Skeletal muscle tissue (tissue), 4 donors: ENCODE results near the gene NRXN3. TPM values are rescaled to one million over a fixed set of nuclear protein-coding genes. Genes with fewer than 3 reads are reported as not detected.

Experiments used
- H3K27ac ChIP-seq: one replicate; pipeline ENCODE4 v1.7.0; 2013; ENCODE audit warnings: mild to moderate bottlenecking, low read depth, low read length, inconsistent platforms
- H3K27me3 ChIP-seq, 3 donors: one replicate each; pipeline ENCODE4 v1.7.0; 2013; ENCODE audit warnings: low read length in 3 of 3; ENCODE audit not compliant: control insufficient read depth in 3 of 3, insufficient read depth in 3 of 3
- H3K36me3 ChIP-seq, 3 donors: one replicate each; pipeline ENCODE4 v1.7.0; 2013; ENCODE audit warnings: low read length in 3 of 3; ENCODE audit not compliant: control insufficient read depth in 3 of 3, insufficient read depth in 3 of 3
- H3K4me1 ChIP-seq, 3 donors: one replicate each; pipeline ENCODE4 v1.7.0; 2013; ENCODE audit warnings: low read length in 3 of 3, mild to moderate bottlenecking in 3 of 3; ENCODE audit not compliant: control insufficient read depth in 3 of 3, insufficient read depth in 3 of 3
- H3K4me3 ChIP-seq, 3 donors: one replicate each; pipeline ENCODE4 v1.7.0; 2013; ENCODE audit warnings: low read length in 3 of 3
- H3K9ac ChIP-seq, 3 donors: one replicate each; pipeline ENCODE4 v1.7.0; 2013; ENCODE audit warnings: low read length in 3 of 3, mild to moderate bottlenecking in 3 of 3, moderate library complexity in 2 of 3, low read depth in 1 of 3
- H3K9me3 ChIP-seq, 3 donors: one replicate each; pipeline ENCODE4 v1.7.0; 2013; ENCODE audit warnings: low read length in 3 of 3; ENCODE audit not compliant: control insufficient read depth in 3 of 3
- total RNA-seq: library from RNA; depleted of rRNA; stranded (reverse); fragments of >200 nt; gene quantifications from one replicate; pipeline ENCODE4 v1.2.3, GENCODE V29; 2014
- donor health status: Osteomylitis.

NRXN3 gene
- total RNA-seq, 1 donor from 2014 or later, result 0.52 TPM

- Histone ChIP-seq H3K9ac (no peak overlapping the region), H3K27me3 (peaks cover 0 to 2% (median 0%) of the 10 kb centered on the region in 3 donors), H3K4me1 (no peaks in the 10 kb centered on the region), H3K27ac (no peak overlapping the region), H3K4me3 (no peak overlapping the region), H3K36me3 (no peaks in the 10 kb centered on the region), H3K9me3 (no peaks in the 10 kb centered on the region)
Measured at GRCh38 chr14:79878229-79878628, 1708.1 kb downstream of the NRXN3 start.

GRCh38 chr14:79878785-79879184 is 1708.6 kb downstream of the NRXN3 start:
- H3K9ac ChIP-seq, result no peak overlapping the region

GRCh38 chr14:79881299-79881698 is 1711.1 kb downstream of the NRXN3 start:
- Histone ChIP-seq H3K27me3 (peaks cover 0 to 2% (median 0%) of the 10 kb centered on the region in 3 donors), H3K4me1 (no peaks in the 10 kb centered on the region), H3K4me3 (no peak overlapping the region), H3K9ac (no peak overlapping the region), H3K9me3 (no peaks in the 10 kb centered on the region), H3K36me3 (no peaks in the 10 kb centered on the region), H3K27ac (no peak overlapping the region)

More at GRCh38 chr14:79878785-79879184, 1708.6 kb downstream of the NRXN3 start:
- Histone ChIP-seq H3K27me3 (peaks cover 0 to 2% (median 0%) of the 10 kb centered on the region in 3 donors), H3K4me1 (no peaks in the 10 kb centered on the region), H3K27ac (no peak overlapping the region), H3K9me3 (no peaks in the 10 kb centered on the region), H3K4me3 (no peak overlapping the region), H3K36me3 (no peaks in the 10 kb centered on the region)

GRCh38 chr14:79890527-79890926 is 1720.4 kb downstream of the NRXN3 start:
- no peaks in the 10 kb centered on the region for H3K9me3 ChIP-seq
- no peak overlapping the region for H3K9ac ChIP-seq
- H3K4me3 ChIP-seq, result no peak overlapping the region
- H3K27me3 ChIP-seq, result no peaks in the 10 kb centered on the region
- no peak overlapping the region for H3K27ac ChIP-seq
- no peaks in the 10 kb centered on the region for H3K36me3 ChIP-seq
- H3K4me1 ChIP-seq, result no peaks in the 10 kb centered on the region

- no peaks in the 10 kb centered on the region for H3K27me3 ChIP-seq
- H3K27ac ChIP-seq, result no peak overlapping the region
- H3K9ac ChIP-seq, result no peak overlapping the region
- H3K4me3 ChIP-seq, result no peak overlapping the region
- H3K9me3 ChIP-seq, result no peaks in the 10 kb centered on the region
- no peaks in the 10 kb centered on the region for H3K36me3 ChIP-seq
- H3K4me1 ChIP-seq, result peaks cover 0 to 2% (median 0%) of the 10 kb centered on the region in 3 donors
Measured at GRCh38 chr14:79896009-79896408, 1725.8 kb downstream of the NRXN3 start.

- no peaks in the 10 kb centered on the region for H3K9me3 ChIP-seq
Measured at GRCh38 chr14:79899610-79900009, 1729.4 kb downstream of the NRXN3 start.

GRCh38 chr14:79904497-79904896 is 1734.3 kb downstream of the NRXN3 start:
- no peaks in the 10 kb centered on the region for H3K9me3 ChIP-seq
- H3K27me3 ChIP-seq, result no peaks in the 10 kb centered on the region
- H3K4me3 ChIP-seq, result no peak overlapping the region
- H3K27ac ChIP-seq, result no peak overlapping the region
- no peaks in the 10 kb centered on the region for H3K4me1 ChIP-seq
- H3K36me3 ChIP-seq, result no peaks in the 10 kb centered on the region
- H3K9ac ChIP-seq, result no peak overlapping the region

More at GRCh38 chr14:79899610-79900009, 1729.4 kb downstream of the NRXN3 start:
- Histone ChIP-seq H3K27ac (no peak overlapping the region), H3K4me1 (peaks cover 0 to 2% (median 0%) of the 10 kb centered on the region in 3 donors), H3K9ac (no peak overlapping the region), H3K4me3 (no peak overlapping the region), H3K36me3 (no peaks in the 10 kb centered on the region), H3K27me3 (no peaks in the 10 kb centered on the region)

- Histone ChIP-seq H3K27ac (no peak overlapping the region), H3K4me1 (no peaks in the 10 kb centered on the region), H3K27me3 (no peaks in the 10 kb centered on the region), H3K9me3 (no peaks in the 10 kb centered on the region), H3K9ac (no peak overlapping the region), H3K36me3 (no peaks in the 10 kb centered on the region), H3K4me3 (no peak overlapping the region)
Measured at GRCh38 chr14:79906994-79907393, 1736.8 kb downstream of the NRXN3 start.

- no peaks in the 10 kb centered on the region for H3K36me3 ChIP-seq
- no peak overlapping the region for H3K27ac ChIP-seq
- H3K4me3 ChIP-seq, result no peak overlapping the region
- no peaks in the 10 kb centered on the region for H3K27me3 ChIP-seq
- H3K9ac ChIP-seq, result no peak overlapping the region
- H3K9me3 ChIP-seq, result no peaks in the 10 kb centered on the region
- no peaks in the 10 kb centered on the region for H3K4me1 ChIP-seq
Measured at GRCh38 chr14:79910086-79910485, 1739.9 kb downstream of the NRXN3 start.

- Histone ChIP-seq H3K27ac (no peak overlapping the region), H3K4me1 (no peaks in the 10 kb centered on the region), H3K9me3 (no peaks in the 10 kb centered on the region), H3K36me3 (no peaks in the 10 kb centered on the region), H3K27me3 (no peaks in the 10 kb centered on the region), H3K9ac (no peak overlapping the region), H3K4me3 (no peak overlapping the region)
Measured at GRCh38 chr14:79911744-79912143, 1741.6 kb downstream of the NRXN3 start.

- Histone ChIP-seq H3K27me3 (no peaks in the 10 kb centered on the region), H3K4me1 (no peaks in the 10 kb centered on the region), H3K36me3 (no peaks in the 10 kb centered on the region), H3K9me3 (no peaks in the 10 kb centered on the region), H3K27ac (no peak overlapping the region), H3K9ac (no peak overlapping the region), H3K4me3 (no peak overlapping the region)
Measured at GRCh38 chr14:79914595-79914994, 1744.4 kb downstream of the NRXN3 start.
